Measurements from ENCODE around the gene NPAS3. TPM values are rescaled to one million over a fixed set of nuclear protein-coding genes. Genes with fewer than 3 reads are reported as not detected.

Gene NPAS3
- polyA plus RNA-seq, 2 of the 4 experiments (the other 2 are of a cell fraction), result not detected

DNA sequence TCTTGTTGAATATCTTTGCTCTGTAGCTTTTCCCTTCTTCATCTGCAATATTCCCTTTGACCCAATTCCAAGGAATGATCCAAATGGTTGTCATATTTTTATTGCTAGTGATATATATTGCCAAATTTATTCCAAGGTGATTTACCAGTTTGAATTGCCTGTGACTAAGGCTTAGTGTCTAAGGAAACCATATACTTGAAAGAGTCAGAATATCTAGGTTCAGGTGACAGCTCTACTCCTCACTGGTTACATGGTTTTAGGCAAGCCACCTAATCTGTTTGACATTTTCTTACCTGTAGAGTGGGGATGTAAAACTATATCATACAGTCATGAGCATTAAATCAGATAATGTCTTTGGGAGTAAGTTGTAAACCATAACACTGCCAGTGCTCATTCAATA lies 473.8 kb downstream of the NPAS3 start:
- no peak overlapping the region for H3K4me3 ChIP-seq
- no peaks in the 10 kb centered on the region for H3K4me1 ChIP-seq
- CTCF ChIA-PET, result interaction anchor here (0.9 to 1.2 kb wide), 2 partner anchors 48 to 380 kb away, joined by 3 read pairs; no protein-coding TSS in a partner anchor
- H3K9me3 ChIP-seq, result no peaks in the 10 kb centered on the region
- TF ChIP-seq RARB (CRISPR knock-in tag; IDR thresholded peaks at IDR 0.05) (no peak), ZFP36 (IDR thresholded peaks at IDR 0.05; ENCODE audit: borderline replicate concordance, partially characterized antibody) (no peak), PHF8 (IDR thresholded peaks at IDR 0.05; ENCODE audit: borderline replicate concordance, low read depth) (no peak)
- TF ChIP-seq, protein P1, sequence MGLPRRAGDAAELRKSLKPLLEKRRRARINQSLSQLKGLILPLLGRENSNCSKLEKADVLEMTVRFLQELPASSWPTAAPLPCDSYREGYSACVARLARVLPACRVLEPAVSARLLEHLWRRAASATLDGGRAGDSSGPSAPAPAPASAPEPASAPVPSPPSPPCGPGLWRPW (IDR thresholded peaks at IDR 0.05), result no peak
- TF ChIP-seq, protein P2, sequence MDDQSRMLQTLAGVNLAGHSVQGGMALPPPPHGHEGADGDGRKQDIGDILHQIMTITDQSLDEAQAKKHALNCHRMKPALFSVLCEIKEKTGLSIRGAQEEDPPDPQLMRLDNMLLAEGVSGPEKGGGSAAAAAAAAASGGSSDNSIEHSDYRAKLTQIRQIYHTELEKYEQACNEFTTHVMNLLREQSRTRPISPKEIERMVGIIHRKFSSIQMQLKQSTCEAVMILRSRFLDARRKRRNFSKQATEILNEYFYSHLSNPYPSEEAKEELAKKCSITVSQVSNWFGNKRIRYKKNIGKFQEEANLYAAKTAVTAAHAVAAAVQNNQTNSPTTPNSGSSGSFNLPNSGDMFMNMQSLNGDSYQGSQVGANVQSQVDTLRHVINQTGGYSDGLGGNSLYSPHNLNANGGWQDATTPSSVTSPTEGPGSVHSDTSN (IDR thresholded peaks at IDR 0.05), result no peak
- POLR2A ChIA-PET, result no interaction called here
- no peak overlapping the region for H3K4me2 ChIP-seq
- ATAC-seq (no peak), DNase-seq (ENCODE audit: low read depth in 1 of 2, low spot score in 1 of 2) (no peak), FAIRE-seq (no peak)
- H3K27ac ChIP-seq, result no peak overlapping the region

DNA sequence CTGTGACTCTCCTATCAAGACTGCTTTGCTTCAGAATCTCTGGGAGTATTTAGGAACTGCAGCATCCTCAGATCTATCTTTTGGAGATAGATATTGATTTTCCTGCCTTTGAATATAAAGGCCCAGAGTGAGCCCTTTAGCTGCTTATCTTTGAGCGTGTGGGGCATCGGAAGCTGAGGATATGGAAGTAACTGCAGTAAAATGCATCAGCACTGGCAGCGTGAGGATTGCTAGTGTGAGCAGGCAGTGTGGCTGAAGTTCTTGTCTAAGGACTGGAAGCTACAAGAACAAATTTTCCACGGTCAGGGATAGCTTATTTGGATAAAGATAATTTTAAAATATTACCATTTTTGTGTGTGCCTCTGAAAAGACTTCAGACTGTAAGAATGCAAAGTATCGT lies 474.7 kb downstream of the NPAS3 start:
- DNase-seq (ENCODE audit: low read depth in 1 of 2, low spot score in 1 of 2) (no peak), FAIRE-seq (no peak), ATAC-seq (no peak)
- ChIA-PET POLR2A (no interaction called here), CTCF (interaction anchor here (1.0 kb wide), 1 partner anchor 28 kb away, joined by 4 read pairs; no protein-coding TSS in a partner anchor)
- Histone ChIP-seq H3K4me1 (no peaks in the 10 kb centered on the region), H3K27ac (no peak overlapping the region), H3K4me2 (no peak overlapping the region), H3K9me3 (no peaks in the 10 kb centered on the region), H3K4me3 (no peak overlapping the region)
- 59% methylated on average over 5 of the region's 5 CpGs for WGBS (ENCODE audit: missing lambda C conversion rate)
- TF ChIP-seq RFX5 (IDR thresholded peaks at IDR 0.05), result no peak
- no peak for TF ChIP-seq NPAS2 (CRISPR knock-in tag; IDR thresholded peaks at IDR 0.05; ENCODE audit: borderline replicate concordance)
- TF ChIP-seq SREBF2 (IDR thresholded peaks at IDR 0.05), result no peak
- TF ChIP-seq TFCP2L1 (CRISPR knock-in tag; IDR thresholded peaks at IDR 0.05), result no peak
- TF ChIP-seq BHLHE40 (IDR thresholded peaks at IDR 0.05; ENCODE audit: low read depth, low read length), result no peak
- no peak for TF ChIP-seq JUN (IDR thresholded peaks at IDR 0.05)
- TF ChIP-seq FOSB (CRISPR knock-in tag; IDR thresholded peaks at IDR 0.05), result no peak
- TF ChIP-seq ZC3H11A (IDR thresholded peaks at IDR 0.05), result no peak
- TF ChIP-seq TP53 (CRISPR knock-in tag; IDR thresholded peaks at IDR 0.05), result no peak
- TF ChIP-seq HOXB13 (CRISPR knock-in tag; IDR thresholded peaks at IDR 0.05; ENCODE audit: low read depth), result no peak
- no peak for TF ChIP-seq JUNB (IDR thresholded peaks at IDR 0.05)
- no peak for TF ChIP-seq RNF2 (IDR thresholded peaks at IDR 0.05; ENCODE audit: borderline replicate concordance, low read depth)
- TF ChIP-seq SMC3 (IDR thresholded peaks at IDR 0.05), result no peak
- TF ChIP-seq FOSL2 (IDR thresholded peaks at IDR 0.05), result no peak
- no peak for TF ChIP-seq FOSL2 (CRISPR knock-in tag; IDR thresholded peaks at IDR 0.05)

DNA sequence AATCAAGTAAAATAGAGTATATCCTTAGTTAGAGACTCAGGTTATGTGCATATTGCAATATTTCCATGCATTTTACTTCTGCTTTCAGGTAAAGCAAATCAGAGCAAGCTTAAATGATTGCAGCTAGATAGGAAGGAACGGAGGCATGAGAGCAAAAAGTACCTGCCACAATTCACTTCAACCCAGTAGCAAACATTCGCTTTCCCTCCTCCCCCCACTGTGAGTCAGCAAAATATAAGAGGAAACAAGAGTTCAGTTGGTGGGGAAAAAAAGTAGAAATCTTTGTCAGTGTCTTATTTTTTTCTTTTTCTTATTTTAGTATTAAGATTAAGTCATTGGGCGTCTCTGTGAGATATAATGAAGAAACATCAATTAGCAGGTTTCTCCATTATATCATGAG lies 475.4 kb downstream of the NPAS3 start:
- Histone ChIP-seq H3K4me2 (no peak overlapping the region), H3K4me1 (no peaks in the 10 kb centered on the region), H3K27ac (no peak overlapping the region), H3K4me3 (no peak overlapping the region), H3K9me3 (no peaks in the 10 kb centered on the region)
- FAIRE-seq (no peak), DNase-seq (ENCODE audit: low read depth in 1 of 2, low spot score in 1 of 2) (no peak), ATAC-seq (no peak)
- ChIA-PET CTCF (interaction anchor here (1.0 kb wide), 1 partner anchor 29 kb away, joined by 4 read pairs; no protein-coding TSS in a partner anchor), POLR2A (no interaction called here)
- 53% methylated on average over 3 of the region's 3 CpGs for WGBS (ENCODE audit: missing lambda C conversion rate)
- no peak for TF ChIP-seq KDM1A (IDR thresholded peaks at IDR 0.05; ENCODE audit: low read depth)
- TF ChIP-seq FOSL2 (IDR thresholded peaks at IDR 0.05), result no peak
- no peak for TF ChIP-seq FOSL2 (CRISPR knock-in tag; IDR thresholded peaks at IDR 0.05)
- TF ChIP-seq CBX8 (IDR thresholded peaks at IDR 0.05), result no peak
- no peak for TF ChIP-seq FOXS1 (CRISPR knock-in tag; IDR thresholded peaks at IDR 0.05)
- TF ChIP-seq RARB (CRISPR knock-in tag; IDR thresholded peaks at IDR 0.05), result no peak
- no peak for TF ChIP-seq RCOR1 (IDR thresholded peaks at IDR 0.05; ENCODE audit: low read depth, low read length)
- no peak for TF ChIP-seq GATA3 (IDR thresholded peaks at IDR 0.05; ENCODE audit: borderline replicate concordance)

All from A549 (cell line).